BLaER1 (cell line): ENCODE measurements around the gene MARK2.

Source experiments
- H3K27ac ChIP-seq: shearing (Covaris generic); formaldehyde crosslinking; 2 replicates; pipeline ENCODE4 v1.8.1; 2022
- H3K27me3 ChIP-seq: shearing (Covaris generic); formaldehyde crosslinking; 2 replicates; pipeline ENCODE4 v1.8.1; 2022
- H3K36me3 ChIP-seq: shearing (Covaris generic); formaldehyde crosslinking; 2 replicates; pipeline ENCODE4 v1.8.1; 2022
- H3K4me1 ChIP-seq: shearing (Covaris generic); formaldehyde crosslinking; 2 replicates; pipeline ENCODE4 v1.8.1; 2022
- H3K4me2 ChIP-seq: shearing (Covaris generic); formaldehyde crosslinking; 2 replicates; pipeline ENCODE4 v1.8.1; 2022
- H3K4me3 ChIP-seq: shearing (Covaris generic); formaldehyde crosslinking; 2 replicates; pipeline ENCODE4 v1.8.1; 2022
- H3K9ac ChIP-seq: shearing (Covaris generic); formaldehyde crosslinking; 2 replicates; pipeline ENCODE4 v1.8.1; 2022
- H3K9me3 ChIP-seq: shearing (Covaris generic); formaldehyde crosslinking; 2 replicates; pipeline ENCODE4 v1.8.1; 2022
- H4K20me1 ChIP-seq: shearing (Covaris generic); formaldehyde crosslinking; 2 replicates; pipeline ENCODE4 v1.8.1; 2022
- Cebpa-rat ChIP-seq: shearing (Covaris generic); IDR thresholded peaks from 2 replicates; pipeline ENCODE4 v1.8.1; 2022

MARK2 gene

GRCh38 chr11:63866211-63866610 is 27.3 kb downstream of the MARK2 start:
- H3K4me3 ChIP-seq, result no peak overlapping the region
- peaks cover 37% of the 10 kb centered on the region for H3K36me3 ChIP-seq
- peaks cover 90% of the 10 kb centered on the region for H4K20me1 ChIP-seq
- no peaks in the 10 kb centered on the region for H3K9me3 ChIP-seq
- no peak for TF ChIP-seq Cebpa-rat
- H3K27me3 ChIP-seq, result no peaks in the 10 kb centered on the region
- peak overlapping the region; percentile 56; the same call in 1 of the 2 replicates for H3K9ac ChIP-seq
- H3K27ac ChIP-seq, result peak overlapping the region; percentile 27; the same call in 1 of the 2 replicates
- H3K4me1 ChIP-seq, result peaks cover 77% of the 10 kb centered on the region
- H3K4me2 ChIP-seq, result peak overlapping the region; percentile 75

DNA sequence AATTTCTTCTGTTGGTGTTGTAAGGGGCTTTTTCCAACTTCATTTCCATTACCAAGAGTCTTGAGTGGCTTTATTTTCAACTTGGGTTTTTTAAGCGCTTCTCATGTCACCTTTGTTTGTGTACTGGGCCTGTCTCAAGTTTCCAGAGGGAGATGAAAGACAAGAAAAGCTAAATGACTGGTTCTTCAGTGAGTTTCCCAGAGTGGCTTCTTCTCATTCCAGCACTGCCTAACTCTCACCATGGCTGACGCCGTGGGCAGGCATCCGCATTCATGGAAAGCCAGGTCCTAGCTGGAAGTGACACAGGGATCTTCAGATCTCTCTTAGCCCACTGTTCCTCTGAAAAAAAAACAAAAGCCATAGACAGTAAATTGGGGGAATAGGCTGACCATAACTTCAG is 28.6 kb downstream of the MARK2 start:
- H3K9ac ChIP-seq, result no peak overlapping the region
- H3K4me1 ChIP-seq, result peaks cover 85% of the 10 kb centered on the region
- TF ChIP-seq Cebpa-rat, result no peak
- H3K36me3 ChIP-seq, result peaks cover 24% of the 10 kb centered on the region
- H4K20me1 ChIP-seq, result peaks cover 90% of the 10 kb centered on the region
- H3K9me3 ChIP-seq, result no peaks in the 10 kb centered on the region
- H3K4me2 ChIP-seq, result peak overlapping the region; percentile 75
- no peak overlapping the region for H3K4me3 ChIP-seq
- peak overlapping the region; percentile 56; the same call in 1 of the 2 replicates for H3K27ac ChIP-seq
- no peaks in the 10 kb centered on the region for H3K27me3 ChIP-seq

DNA sequence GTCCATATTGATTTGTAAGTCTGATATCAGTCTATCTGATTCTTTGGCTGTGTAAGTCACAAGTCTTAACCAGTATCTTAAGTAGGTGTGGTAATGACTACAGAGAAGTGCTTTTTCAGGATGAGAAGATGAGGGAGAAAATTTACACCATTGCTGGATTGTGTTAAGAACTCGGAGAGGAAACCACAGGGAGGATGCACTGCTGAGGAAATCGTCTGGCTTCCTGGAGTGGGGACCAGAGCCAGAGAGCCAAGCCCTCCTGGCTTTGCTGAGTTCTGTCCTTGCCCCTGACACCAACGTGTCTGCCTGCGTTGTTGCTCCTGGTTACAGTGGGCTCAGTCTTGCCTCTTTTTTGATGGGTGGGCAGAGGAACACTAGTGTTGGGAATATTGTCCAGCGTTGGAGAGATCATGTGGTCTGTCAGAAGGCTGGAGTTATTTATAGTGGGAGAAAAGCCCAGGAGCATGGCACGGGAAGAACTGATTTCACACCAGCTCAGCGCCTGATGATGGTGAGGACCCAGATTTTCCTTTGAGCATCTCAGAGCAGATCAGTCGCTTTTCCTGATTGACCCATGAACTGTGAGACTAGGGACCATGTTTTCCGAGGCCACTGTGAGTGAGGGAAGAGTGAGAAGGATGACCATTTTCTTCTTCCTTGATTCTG is 29.6 kb downstream of the MARK2 start:
- Histone ChIP-seq H4K20me1 (peaks cover 92% of the 10 kb centered on the region), H3K36me3 (peaks cover 24% of the 10 kb centered on the region), H3K27me3 (no peaks in the 10 kb centered on the region), H3K9ac (peak overlapping the region; percentile 57; the same call in 1 of the 2 replicates), H3K9me3 (no peaks in the 10 kb centered on the region), H3K4me1 (peaks cover 89% of the 10 kb centered on the region), H3K4me2 (peak overlapping the region; percentile 75), H3K27ac (peak overlapping the region; percentile 56; the same call in 1 of the 2 replicates), H3K4me3 (no peak overlapping the region)
- no peak for TF ChIP-seq Cebpa-rat

GRCh38 chr11:63869171-63869591 is 30.3 kb downstream of the MARK2 start:
- Histone ChIP-seq H3K4me2 (peak overlapping the region; percentile 75), H3K9me3 (no peaks in the 10 kb centered on the region), H3K9ac (peak overlapping the region; percentile 15; the same call in 1 of the 2 replicates), H4K20me1 (peaks cover 99% of the 10 kb centered on the region), H3K27ac (peak overlapping the region; percentile 59), H3K36me3 (peaks cover 27% of the 10 kb centered on the region), H3K4me3 (no peak overlapping the region), H3K4me1 (peaks cover 95% of the 10 kb centered on the region), H3K27me3 (no peaks in the 10 kb centered on the region)
- no peak for TF ChIP-seq Cebpa-rat

DNA sequence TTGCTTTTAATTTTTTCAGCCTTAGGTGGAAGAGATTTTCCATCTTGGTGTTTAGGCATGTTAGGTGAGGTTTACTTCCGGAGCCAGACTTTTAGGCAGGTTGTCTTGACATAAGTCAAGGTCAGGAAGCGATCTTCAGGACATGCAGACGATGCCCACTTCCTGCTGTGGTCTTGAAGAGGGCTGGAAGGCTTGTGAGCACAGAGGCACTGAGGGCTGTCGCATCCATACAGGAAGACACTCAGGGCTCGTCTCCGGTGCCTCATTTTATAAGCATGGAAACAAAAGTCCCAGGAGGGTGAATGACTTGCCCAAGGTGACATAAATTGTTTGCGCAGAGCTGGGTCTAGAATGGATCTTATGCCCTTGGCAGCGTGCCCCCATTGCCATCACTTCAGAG is 30.8 kb downstream of the MARK2 start:
- Histone ChIP-seq H3K4me3 (no peak overlapping the region; the same call in 1 of the 2 replicates), H3K27me3 (no peaks in the 10 kb centered on the region), H3K4me1 (peaks cover 100% of the 10 kb centered on the region), H3K9ac (peak overlapping the region; percentile 15; the same call in 1 of the 2 replicates), H4K20me1 (peaks cover 99% of the 10 kb centered on the region), H3K27ac (peak overlapping the region; percentile 59), H3K9me3 (no peaks in the 10 kb centered on the region), H3K36me3 (peaks cover 27% of the 10 kb centered on the region), H3K4me2 (peak overlapping the region; percentile 75)
- TF ChIP-seq Cebpa-rat, result no peak

- no peak overlapping the region for H3K4me3 ChIP-seq
- peaks cover 95% of the 10 kb centered on the region for H3K4me1 ChIP-seq
- H3K36me3 ChIP-seq, result peaks cover 26% of the 10 kb centered on the region
- no peaks in the 10 kb centered on the region for H3K9me3 ChIP-seq
- no peak for TF ChIP-seq Cebpa-rat
- H3K9ac ChIP-seq, result peak overlapping the region; percentile 15; the same call in 1 of the 2 replicates
- H3K4me2 ChIP-seq, result peak overlapping the region; percentile 75
- peaks cover 99% of the 10 kb centered on the region for H4K20me1 ChIP-seq
- peak overlapping the region; percentile 59 for H3K27ac ChIP-seq
- H3K27me3 ChIP-seq, result no peaks in the 10 kb centered on the region
These were observed 31.6 kb downstream of the MARK2 start for GRCh38 chr11:63870351-63871140.

- Histone ChIP-seq H3K4me2 (peak overlapping the region; percentile 65), H3K9ac (no peak overlapping the region; the same call in 1 of the 2 replicates), H3K27me3 (no peaks in the 10 kb centered on the region), H3K4me1 (peaks cover 79% of the 10 kb centered on the region), H4K20me1 (peaks cover 99% of the 10 kb centered on the region), H3K4me3 (no peak overlapping the region), H3K27ac (no peak overlapping the region), H3K9me3 (no peaks in the 10 kb centered on the region), H3K36me3 (peaks cover 39% of the 10 kb centered on the region)
- peak; percentile 99 for TF ChIP-seq Cebpa-rat
These were observed 33.3 kb downstream of the MARK2 start for GRCh38 chr11:63871962-63872799.

DNA sequence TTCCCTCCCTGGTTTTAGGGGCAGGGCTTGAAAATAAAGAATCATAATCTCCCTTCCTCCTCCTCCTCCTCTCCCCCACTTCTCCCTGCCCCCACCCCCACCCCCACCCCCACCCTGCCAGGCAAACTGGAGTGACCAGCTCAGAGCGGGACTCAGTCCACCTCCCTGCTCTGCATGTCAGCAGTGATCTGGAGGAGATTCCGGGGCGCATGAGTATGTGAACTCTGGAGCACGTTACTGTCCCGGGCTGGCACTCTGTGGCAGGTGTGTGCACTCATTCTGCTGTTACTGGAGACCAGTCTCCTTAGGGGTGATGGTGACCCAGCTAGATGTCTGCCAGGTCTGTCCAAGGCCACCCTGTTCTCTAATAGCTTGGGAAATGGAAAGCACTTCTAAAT is 33.9 kb downstream of the MARK2 start:
- H3K36me3 ChIP-seq, result peaks cover 41% of the 10 kb centered on the region
- H4K20me1 ChIP-seq, result peaks cover 99% of the 10 kb centered on the region
- H3K4me3 ChIP-seq, result no peak overlapping the region
- H3K27ac ChIP-seq, result no peak overlapping the region
- peak overlapping the region; percentile 65 for H3K4me2 ChIP-seq
- no peak for TF ChIP-seq Cebpa-rat
- no peak overlapping the region for H3K9ac ChIP-seq
- no peaks in the 10 kb centered on the region for H3K9me3 ChIP-seq
- peaks cover 73% of the 10 kb centered on the region for H3K4me1 ChIP-seq
- no peaks in the 10 kb centered on the region for H3K27me3 ChIP-seq

- Histone ChIP-seq H3K9me3 (no peaks in the 10 kb centered on the region), H3K4me3 (no peak overlapping the region), H3K9ac (no peak overlapping the region), H3K36me3 (peaks cover 45% of the 10 kb centered on the region), H3K4me2 (peak overlapping the region; percentile 31), H3K4me1 (peaks cover 67% of the 10 kb centered on the region), H4K20me1 (peaks cover 99% of the 10 kb centered on the region), H3K27me3 (no peaks in the 10 kb centered on the region), H3K27ac (no peak overlapping the region)
- no peak for TF ChIP-seq Cebpa-rat
These were observed 34.4 kb downstream of the MARK2 start for GRCh38 chr11:63873311-63873710.
